GM08714 (cell line): ENCODE data around the gene PLCG1.
A peak's percentile ranks its signal among the peaks of the same experiment; 100 is the strongest.

Source experiments
- H3K4me3 ChIP-seq: fragments of 200-500 bp; sonication (Bioruptor generic); 2 replicates; pipeline ENCODE4 v1.5.1; 2014; ENCODE audit warnings: mild to moderate bottlenecking, low read length, inconsistent platforms
- ZNF274 ChIP-seq: IDR thresholded peaks from 2 replicates; pipeline ENCODE4 v1.6.1; 2012; ENCODE audit warnings: mild to moderate bottlenecking, low read depth, low read length

Gene PLCG1

GRCh38 chr20:41134362-41135186 lies 2.8 kb upstream of the PLCG1 start:
- H3K4me3 ChIP-seq, result no peak overlapping the region
- TF ChIP-seq ZNF274, result no peak

- H3K4me3 ChIP-seq, result no peak overlapping the region
- no peak for TF ChIP-seq ZNF274
These were observed 2.0 kb upstream of the PLCG1 start for GRCh38 chr20:41135187-41135887.

DNA sequence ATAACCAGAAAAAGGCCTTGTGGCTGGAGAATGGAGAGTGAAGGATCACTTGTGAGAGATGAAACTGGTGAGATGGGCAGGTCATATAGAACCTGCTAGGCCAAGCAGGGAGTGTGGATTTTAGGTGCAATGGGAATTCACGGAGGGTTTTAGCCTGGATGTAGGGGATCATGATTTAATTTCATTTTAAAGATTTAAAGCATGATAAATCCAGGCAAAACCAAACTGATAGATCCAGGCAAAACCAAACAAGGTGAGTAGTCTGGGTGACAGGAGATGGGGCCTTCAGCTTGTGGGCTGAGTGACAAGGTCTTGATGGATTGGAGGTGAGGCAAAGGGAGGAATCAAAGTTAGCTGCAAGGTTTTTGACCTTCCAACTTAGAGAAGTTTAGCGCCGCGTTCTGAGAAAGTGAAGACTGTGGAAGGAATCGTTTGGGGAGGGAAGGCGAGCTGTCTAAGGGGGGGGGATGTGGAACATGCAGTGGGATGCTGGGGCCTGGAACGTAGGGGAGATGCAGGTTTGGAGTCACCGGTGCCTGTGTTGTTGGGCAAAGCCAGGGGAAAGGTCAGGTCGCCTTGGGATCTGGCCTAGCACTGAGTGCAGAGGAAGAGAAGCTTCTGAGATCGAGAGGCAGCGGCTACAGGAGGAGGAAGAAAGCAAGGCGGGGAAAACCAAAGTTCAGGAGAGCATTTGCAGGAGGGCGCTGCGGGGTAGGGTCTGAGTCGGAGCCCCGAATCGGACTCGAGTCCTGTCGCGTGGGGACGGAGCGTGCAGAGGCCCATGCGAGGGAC lies 1.3 kb upstream of the PLCG1 start:
- TF ChIP-seq ZNF274, result no peak

GRCh38 chr20:41137614-41138474 lies 501 bp downstream of the PLCG1 start:
- TF ChIP-seq ZNF274, result no peak
- peak overlapping the region; percentile 86 for H3K4me3 ChIP-seq

More for the DNA sequence above, 1.3 kb upstream of the PLCG1 start:
- peak overlapping the region; percentile 86; the same call in 1 of the 2 replicates for H3K4me3 ChIP-seq

DNA sequence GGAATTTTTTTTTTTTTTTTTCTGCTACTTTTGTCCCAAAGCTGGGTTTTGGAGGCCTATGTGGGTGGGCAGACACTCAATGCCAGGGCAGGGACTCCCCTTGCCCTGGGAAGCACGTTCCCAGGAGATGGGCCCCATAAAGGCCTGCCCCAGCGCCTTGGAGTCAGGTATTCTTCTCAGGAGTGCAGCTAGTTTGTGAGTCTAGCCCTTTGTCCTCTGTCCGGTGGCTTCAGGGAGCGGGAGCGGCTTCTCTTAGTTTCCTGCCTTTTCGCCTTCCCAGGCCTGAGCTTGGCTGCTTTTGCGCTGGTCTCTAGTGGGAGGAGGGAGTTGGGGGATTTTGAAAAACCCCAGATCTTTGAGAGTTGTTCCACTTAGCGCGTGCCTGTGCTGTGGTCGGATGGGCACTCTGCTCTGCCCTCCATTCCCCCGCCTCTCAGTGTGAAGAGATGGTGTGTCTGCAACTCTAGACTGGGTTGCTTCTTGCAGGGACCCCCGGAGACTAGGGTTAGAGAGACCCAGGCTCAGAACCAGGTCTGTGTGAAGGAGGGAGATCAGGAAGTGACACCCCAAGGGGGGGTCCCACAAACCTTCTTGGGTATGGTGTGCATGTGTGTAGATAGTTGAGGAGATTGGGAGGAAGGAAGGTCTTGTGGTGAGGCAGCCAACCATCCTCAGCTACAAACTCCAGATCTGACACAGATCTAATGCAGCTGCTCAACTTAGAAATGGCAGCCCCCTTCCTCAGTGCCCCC lies 1.3 kb downstream of the PLCG1 start:
- peak overlapping the region; percentile 86 for H3K4me3 ChIP-seq
- TF ChIP-seq ZNF274, result no peak

GRCh38 chr20:41139227-41140093 lies 2.1 kb downstream of the PLCG1 start:
- H3K4me3 ChIP-seq, result no peak overlapping the region; the same call in 1 of the 2 replicates
- TF ChIP-seq ZNF274, result no peak

GRCh38 chr20:41140226-41141133 lies 3.1 kb downstream of the PLCG1 start:
- no peak for TF ChIP-seq ZNF274
- H3K4me3 ChIP-seq, result no peak overlapping the region

DNA sequence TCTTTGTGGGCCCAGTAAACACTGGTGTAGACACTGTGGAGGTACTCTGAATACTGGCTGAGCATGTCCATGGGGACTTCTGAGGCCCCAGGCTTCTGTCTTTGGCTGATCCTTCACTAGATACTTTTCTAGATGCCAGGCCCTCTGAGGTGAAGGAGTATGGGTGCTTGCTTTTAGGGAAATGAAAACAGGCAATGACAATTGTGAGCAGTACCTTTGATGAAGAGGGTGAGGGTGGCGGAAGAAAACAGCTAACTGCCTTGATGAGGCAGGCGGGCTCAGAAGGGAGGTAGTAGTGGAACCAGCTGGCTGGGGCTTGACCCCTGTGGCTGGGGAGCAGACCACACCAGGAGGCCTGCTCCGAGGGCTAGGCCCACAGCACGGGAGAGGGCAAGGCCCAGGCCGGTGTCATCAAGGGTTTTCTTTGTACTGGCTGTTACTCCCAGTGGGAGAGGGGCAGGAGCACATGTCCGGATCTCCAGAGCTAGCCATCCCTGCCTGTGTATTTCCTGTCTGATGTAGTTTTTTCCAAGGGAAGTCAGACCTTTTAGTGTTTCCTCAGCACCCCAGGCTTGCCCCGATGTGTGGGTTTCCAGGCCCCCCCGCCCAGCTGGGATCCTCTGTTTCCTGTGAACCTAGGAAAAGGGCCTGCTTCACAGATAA lies 3.9 kb downstream of the PLCG1 start:
- TF ChIP-seq ZNF274, result no peak
- H3K4me3 ChIP-seq, result no peak overlapping the region

GRCh38 chr20:41142245-41142644 lies 4.9 kb downstream of the PLCG1 start:
- H3K4me3 ChIP-seq, result no peak overlapping the region
- no peak for TF ChIP-seq ZNF274

DNA sequence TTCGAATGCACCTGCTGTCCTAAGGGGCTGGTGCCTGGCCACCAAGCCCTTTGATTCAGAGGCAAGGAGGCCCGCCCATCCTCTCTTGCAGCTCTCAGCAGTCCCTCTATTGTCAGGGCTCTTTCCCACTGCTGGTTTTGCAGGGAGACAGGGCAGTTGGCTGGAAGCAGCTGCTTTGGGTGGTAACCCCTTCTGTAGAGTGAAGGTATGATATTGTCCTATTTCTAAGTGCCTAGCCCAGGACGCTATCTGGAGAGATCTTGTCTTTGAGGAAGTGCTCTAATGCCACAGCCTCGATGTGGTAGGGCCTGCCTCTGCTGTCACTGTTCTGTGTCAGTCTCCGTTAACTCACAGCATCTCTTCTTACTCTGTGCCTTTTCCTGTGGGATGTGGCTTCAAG lies 5.6 kb downstream of the PLCG1 start:
- H3K4me3 ChIP-seq, result no peak overlapping the region
- TF ChIP-seq ZNF274, result no peak

DNA sequence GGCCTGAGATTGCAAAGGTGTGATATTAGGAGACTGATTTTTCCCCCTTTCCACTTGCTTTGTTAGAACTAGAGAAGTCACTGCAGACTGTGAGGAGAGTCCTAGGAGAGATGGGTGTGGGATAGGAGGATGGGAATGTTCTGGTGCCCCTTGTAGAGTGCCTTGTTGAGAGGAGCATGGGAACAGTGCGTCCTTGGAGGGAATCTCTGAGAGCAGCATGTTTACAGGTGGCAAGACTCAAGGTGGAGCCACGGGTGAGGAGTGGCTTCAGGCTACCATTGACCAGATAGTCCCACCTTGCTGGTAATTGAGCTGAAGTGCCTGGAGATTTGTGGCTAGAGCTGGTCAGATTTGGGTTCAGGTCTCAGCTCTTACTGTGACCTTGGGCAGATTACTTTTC lies 6.0 kb downstream of the PLCG1 start:
- no peak overlapping the region for H3K4me3 ChIP-seq
- no peak for TF ChIP-seq ZNF274
